Spleen (tissue), 7 donors: ENCODE results near the gene PDZD11.

Experiments
- POLR2A ChIP-seq, 3 donors: fragments of 450-650 bp; IDR thresholded peaks; one replicate each; pipeline ENCODE4 v1.5.1; 2017; ENCODE audit warnings: antibody characterized with exemption in 3 of 3, mild to moderate bottlenecking in 1 of 3
- POLR2AphosphoS5 ChIP-seq, 3 donors: sonication (generic); formaldehyde crosslinking; IDR thresholded peaks; one replicate each; pipeline ENCODE4 v1.5.1; 2017; ENCODE audit warnings: antibody characterized with exemption in 3 of 3
- TF ChIP-seq, protein P1 (sequence below), 11 experiments: fragments of 200-600 bp in 7 of 11; fragments of 450-650 bp in 4 of 11; sonication (generic) in 4 of 11; IDR thresholded peaks in 8 of 11; conservative IDR thresholded peaks in 3 of 11; 1 replicate in 7 of 11; 2 replicates in 4 of 11; pipeline versions ENCODE4 v1.4.0 to v1.8.0; 2016 to 2021; ENCODE audit warnings: antibody characterized with exemption in 11 of 11, inconsistent platforms in 4 of 11, mild to moderate bottlenecking in 1 of 11
- donor health status: DM: no; HTN: no; CAD: no; lungs with moderate emphysema.
- donor health status: DM: no; HTN: no; CAD: no.
- donor health status: DM: no; HTN: no; CAD: no.

GRCh38 chrX:70268034-70268433 lies 21.7 kb downstream of the PDZD11 start, which contains the start of gene ARR3:
- TF ChIP-seq POLR2A (IDR thresholded peaks at IDR 0.05) = no peak
- TF ChIP-seq, protein P1, sequence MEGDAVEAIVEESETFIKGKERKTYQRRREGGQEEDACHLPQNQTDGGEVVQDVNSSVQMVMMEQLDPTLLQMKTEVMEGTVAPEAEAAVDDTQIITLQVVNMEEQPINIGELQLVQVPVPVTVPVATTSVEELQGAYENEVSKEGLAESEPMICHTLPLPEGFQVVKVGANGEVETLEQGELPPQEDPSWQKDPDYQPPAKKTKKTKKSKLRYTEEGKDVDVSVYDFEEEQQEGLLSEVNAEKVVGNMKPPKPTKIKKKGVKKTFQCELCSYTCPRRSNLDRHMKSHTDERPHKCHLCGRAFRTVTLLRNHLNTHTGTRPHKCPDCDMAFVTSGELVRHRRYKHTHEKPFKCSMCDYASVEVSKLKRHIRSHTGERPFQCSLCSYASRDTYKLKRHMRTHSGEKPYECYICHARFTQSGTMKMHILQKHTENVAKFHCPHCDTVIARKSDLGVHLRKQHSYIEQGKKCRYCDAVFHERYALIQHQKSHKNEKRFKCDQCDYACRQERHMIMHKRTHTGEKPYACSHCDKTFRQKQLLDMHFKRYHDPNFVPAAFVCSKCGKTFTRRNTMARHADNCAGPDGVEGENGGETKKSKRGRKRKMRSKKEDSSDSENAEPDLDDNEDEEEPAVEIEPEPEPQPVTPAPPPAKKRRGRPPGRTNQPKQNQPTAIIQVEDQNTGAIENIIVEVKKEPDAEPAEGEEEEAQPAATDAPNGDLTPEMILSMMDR (IDR thresholded peaks at IDR 0.05 in 8 of 11, conservative IDR thresholded peaks at IDR 0.05 in 3 of 11) = no peak
- TF ChIP-seq POLR2AphosphoS5 (IDR thresholded peaks at IDR 0.05) = no peak
